Bronchial epithelial cell (primary cell): Measurements from ENCODE around the gene PPARG. TPM values are rescaled to one million over a fixed set of nuclear protein-coding genes. Genes with fewer than 3 reads are reported as not detected.
"Not testable (repeated sequence)": the region's sequence is repeated elsewhere in the genome, so short reads cannot be mapped to it uniquely, and the experiment has no call there.

Experiments
- DNase-seq: peaks from one replicate; pipeline ENCODE4 v3.0.0-alpha.2; 2010; ENCODE audit warnings: low read depth
- FAIRE-seq: peaks from 2 replicates; lab custom pipeline; 2011; peaks lifted over from hg19 to GRCh38; lab: Jason Lieb, UNC
- H3K27me3 ChIP-seq: 2 replicates; pipeline ENCODE4 v1.5.1; 2011; ENCODE audit warnings: low read length; ENCODE audit not compliant: control insufficient read depth, insufficient read depth
- H3K36me3 ChIP-seq: 2 replicates; pipeline ENCODE4 v1.5.1; 2011; ENCODE audit warnings: low read length; ENCODE audit not compliant: control insufficient read depth, insufficient read depth
- H3K4me3 ChIP-seq: 2 replicates; pipeline ENCODE4 v1.5.1; 2011; ENCODE audit warnings: mild to moderate bottlenecking, low read depth, low read length, control low read depth
- total RNA-seq: library from RNA; depleted of rRNA; stranded (reverse); fragments of >200 nt; gene quantifications from 2 replicates; pipeline ENCODE4 v1.2.1, GENCODE V29; 2014
- TF ChIP-seq, protein P1 (sequence below): IDR thresholded peaks from 2 replicates; pipeline ENCODE4 v1.5.1; 2011; ENCODE audit warnings: mild to moderate bottlenecking, moderate library complexity, low read length, control low read depth, inconsistent platforms; ENCODE audit not compliant: insufficient read depth, severe bottlenecking

The PPARG gene
- total RNA-seq, 1 donor from 2014 or later: 14.5 TPM

DNA sequence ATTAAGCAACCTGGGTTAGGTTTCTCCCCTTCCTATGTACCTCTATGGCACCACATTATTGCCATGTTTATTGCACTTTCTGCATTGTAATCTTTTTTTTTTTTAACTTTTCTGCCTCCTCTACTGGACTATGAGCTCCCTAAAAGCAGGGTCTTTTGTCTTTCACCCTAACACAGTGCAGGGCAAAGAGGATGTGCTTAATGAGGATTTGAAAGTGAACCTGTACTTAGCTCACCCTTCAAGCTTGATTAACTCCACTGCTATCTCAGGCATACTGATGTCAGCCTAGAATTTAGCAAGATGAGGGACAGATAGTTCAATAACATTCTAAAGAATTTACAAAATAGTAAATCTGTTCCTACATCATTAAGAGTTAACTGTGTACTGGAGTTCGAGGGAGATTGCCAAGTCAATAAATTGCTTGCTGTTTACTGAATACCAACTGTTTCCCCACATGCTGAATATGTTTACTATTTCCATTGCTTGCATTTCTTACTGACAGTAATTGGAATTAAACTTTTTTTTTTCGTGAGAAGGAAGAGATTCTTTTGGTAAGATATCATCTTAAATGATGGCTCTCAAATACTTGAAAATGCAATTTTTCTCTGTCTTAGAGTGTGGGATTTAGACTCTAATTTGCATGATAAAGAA, 15.7 kb upstream of the PPARG start:
- FAIRE-seq (no peak), DNase-seq (no peak)
- H3K36me3 ChIP-seq: no peaks in the 10 kb centered on the region
- no peaks in the 10 kb centered on the region for H3K27me3 ChIP-seq
- TF ChIP-seq, protein P1, sequence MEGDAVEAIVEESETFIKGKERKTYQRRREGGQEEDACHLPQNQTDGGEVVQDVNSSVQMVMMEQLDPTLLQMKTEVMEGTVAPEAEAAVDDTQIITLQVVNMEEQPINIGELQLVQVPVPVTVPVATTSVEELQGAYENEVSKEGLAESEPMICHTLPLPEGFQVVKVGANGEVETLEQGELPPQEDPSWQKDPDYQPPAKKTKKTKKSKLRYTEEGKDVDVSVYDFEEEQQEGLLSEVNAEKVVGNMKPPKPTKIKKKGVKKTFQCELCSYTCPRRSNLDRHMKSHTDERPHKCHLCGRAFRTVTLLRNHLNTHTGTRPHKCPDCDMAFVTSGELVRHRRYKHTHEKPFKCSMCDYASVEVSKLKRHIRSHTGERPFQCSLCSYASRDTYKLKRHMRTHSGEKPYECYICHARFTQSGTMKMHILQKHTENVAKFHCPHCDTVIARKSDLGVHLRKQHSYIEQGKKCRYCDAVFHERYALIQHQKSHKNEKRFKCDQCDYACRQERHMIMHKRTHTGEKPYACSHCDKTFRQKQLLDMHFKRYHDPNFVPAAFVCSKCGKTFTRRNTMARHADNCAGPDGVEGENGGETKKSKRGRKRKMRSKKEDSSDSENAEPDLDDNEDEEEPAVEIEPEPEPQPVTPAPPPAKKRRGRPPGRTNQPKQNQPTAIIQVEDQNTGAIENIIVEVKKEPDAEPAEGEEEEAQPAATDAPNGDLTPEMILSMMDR: no peak
- H3K4me3 ChIP-seq: no peak overlapping the region

DNA sequence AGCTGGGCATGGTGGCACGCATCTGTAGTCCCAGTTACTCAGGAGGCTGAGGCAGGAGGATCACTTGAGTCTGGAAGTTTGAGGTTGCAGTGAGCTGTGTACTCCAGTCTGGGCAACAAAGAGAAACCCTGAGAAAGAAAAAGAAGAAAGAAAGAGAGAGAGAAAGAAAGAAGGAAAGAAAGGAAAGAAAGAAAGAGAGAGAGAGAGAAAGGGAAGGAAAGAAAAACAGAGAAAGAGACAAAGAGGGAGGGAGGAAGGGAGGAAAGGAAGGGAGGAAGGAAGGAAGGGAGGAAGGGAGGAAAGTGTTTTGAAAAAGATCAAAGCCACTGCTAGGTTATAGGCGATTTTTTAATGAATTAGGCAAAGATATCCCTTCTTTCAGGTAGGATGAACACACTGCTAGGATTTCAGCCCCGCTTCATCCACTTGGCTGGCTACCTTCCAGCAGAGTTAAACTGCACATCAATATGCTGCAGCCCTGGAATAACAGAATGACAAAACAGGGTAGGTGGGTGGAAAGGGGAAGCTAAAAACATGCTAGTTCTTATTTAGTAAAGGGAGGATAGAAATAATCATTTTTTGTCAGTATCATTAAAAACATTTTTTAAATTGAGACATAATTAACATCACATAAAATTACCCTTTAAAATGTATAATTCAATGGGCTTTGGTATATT, 12.8 kb upstream of the PPARG start:
- DNase-seq (no peak), FAIRE-seq (no peak)
- Histone ChIP-seq H3K27me3 (no peaks in the 10 kb centered on the region), H3K4me3 (no peak overlapping the region), H3K36me3 (no peaks in the 10 kb centered on the region)
- TF ChIP-seq, protein P1: no peak

DNA sequence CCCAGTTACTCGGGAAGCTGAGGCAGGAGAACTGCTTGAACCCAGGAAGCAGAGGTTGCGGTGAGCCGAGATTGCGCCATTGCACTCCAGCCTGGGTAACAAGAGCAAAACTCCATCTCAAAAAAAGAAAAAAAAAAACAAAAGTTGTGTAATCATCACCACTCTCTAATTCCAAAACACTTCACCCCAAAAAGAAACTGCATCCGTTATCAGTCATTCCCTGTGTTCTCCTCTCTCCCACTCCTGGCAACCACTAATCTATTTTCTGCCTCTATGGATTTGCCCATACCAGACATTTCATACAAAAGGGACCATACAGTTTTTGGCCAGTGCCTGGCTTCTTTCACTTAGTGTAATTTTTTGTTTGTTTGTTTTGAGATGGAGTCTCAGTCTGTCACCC, 12.0 kb upstream of the PPARG start:
- FAIRE-seq, H3K27me3 ChIP-seq, H3K36me3 ChIP-seq, H3K4me3 ChIP-seq, DNase-seq: not testable (repeated sequence)

DNA sequence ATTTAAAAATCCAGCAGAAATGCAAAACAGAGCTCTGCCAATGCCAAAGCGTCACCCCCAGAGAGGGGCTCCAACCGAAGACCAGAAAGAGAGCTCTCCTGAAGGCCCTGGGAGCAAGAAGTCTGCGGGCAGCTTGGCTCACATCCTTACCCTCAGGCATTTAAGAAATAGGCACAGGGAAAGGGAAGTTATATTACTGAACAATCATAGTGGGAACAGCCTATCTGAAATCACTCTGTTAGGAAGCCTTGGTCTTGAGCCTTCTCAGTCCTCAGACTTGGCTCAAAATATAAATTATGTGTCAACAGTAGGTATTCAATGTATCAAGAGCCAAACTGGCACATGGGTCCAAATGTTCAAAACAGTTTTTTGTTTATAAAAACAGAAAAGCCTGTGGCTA, 10.3 kb upstream of the PPARG start:
- FAIRE-seq (no peak), DNase-seq (no peak)
- H3K36me3 ChIP-seq: no peaks in the 10 kb centered on the region
- H3K4me3 ChIP-seq: no peak overlapping the region
- TF ChIP-seq, protein P1: no peak
- no peaks in the 10 kb centered on the region for H3K27me3 ChIP-seq

DNA sequence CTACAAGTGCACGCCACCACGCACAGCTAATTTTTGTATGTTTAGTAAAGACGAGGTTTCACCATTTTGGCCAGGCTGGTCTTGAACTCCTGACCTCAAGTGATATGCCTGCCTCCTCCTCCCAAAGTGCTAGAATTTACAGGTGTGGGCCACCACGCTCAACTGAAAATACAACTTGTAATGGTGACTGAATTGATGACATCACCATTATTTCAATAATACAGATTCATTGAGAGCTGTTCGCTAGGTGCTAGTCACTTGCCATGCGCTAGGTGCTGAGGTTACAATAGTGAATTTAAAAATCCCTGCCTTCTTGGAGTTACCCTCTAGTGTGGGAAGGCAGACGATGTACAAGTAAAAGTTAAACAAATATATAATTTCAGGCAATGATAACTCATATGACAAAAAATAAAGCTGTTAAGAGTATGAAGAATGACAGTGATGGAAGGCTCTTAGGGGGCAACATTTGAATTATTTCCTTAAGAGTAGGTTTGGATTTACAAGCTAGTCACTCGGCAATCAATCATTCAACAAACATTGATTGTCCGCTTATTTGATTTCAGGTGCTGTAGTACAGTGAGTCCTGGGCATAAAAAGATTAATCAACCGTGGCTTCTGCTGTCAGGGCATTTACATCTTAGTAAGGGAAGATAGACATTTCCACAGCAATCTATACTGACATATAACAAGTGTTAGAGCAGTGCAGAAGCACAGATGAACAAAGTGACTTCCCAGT, 9.1 kb upstream of the PPARG start:
- Histone ChIP-seq H3K27me3 (no peaks in the 10 kb centered on the region), H3K4me3 (no peak overlapping the region), H3K36me3 (no peaks in the 10 kb centered on the region)
- DNase-seq (no peak), FAIRE-seq (no peak)
- TF ChIP-seq, protein P1: no peak

DNA sequence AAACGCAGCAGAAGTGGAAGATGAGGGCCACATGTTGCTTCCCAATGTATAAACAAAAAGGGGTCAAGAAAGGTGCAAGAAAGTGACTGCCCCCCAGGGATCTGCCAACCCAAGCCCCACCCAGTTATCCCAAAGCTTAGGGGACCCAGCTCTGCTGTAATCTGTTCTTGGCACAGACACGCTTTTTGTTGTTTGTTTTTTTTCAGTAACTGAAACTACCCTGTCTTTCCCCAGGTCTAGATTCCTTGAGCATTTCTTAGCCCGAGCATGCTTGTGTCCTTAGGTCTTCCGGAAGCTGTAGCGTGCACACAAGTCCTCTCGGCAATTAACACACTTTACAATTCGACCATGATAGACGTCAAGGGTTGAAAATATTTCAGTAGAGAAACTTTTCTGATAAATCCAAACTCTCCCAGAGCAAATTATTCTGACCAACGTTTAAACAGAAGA, 8.5 kb upstream of the PPARG start:
- no peak for FAIRE-seq

More for the DNA sequence above, 8.5 kb upstream of the PPARG start:
- no peak overlapping the region for H3K4me3 ChIP-seq
- TF ChIP-seq, protein P1: no peak
- no peaks in the 10 kb centered on the region for H3K27me3 ChIP-seq
- H3K36me3 ChIP-seq: no peaks in the 10 kb centered on the region
- no peak for DNase-seq
